Activated B cell treated with CpG ODN at 0.5 μM for 24 hours (primary cell): Measurements from ENCODE around the gene CCNK. TPM values are rescaled to one million over a fixed set of nuclear protein-coding genes. Genes with fewer than 3 reads are reported as not detected.

Experiments used
- ATAC-seq: fragments of 200-7000 bp; cut with Tn5 transposase; one replicate; pipeline ENCODE4 v1.10.0; 2021; ENCODE audit warnings: low read depth, mild to moderate bottlenecking, moderate library complexity
- CTCF ChIA-PET: fragments of 350-600 bp; sonication (Branson Sonifier 250); formaldehyde crosslinking; loops from one replicate; lab custom pipeline; 2021; ENCODE audit warnings: antibody characterized with exemption; lab: Charles Lee
- POLR2A ChIA-PET: fragments of 350-600 bp; sonication (Branson Sonifier 250); formaldehyde crosslinking; loops from one replicate; lab custom pipeline; 2021; ENCODE audit warnings: antibody characterized with exemption; lab: Charles Lee
- DNase-seq: peaks from one replicate; pipeline ENCODE4 v3.0.0; 2022
- H3K27ac Mint-ChIP-seq: one replicate; pipeline ENCODE4 v1.8.0; 2020; ENCODE audit warnings: mixed read lengths
- H3K27me3 Mint-ChIP-seq: one replicate; pipeline ENCODE4 v1.8.0; 2021; ENCODE audit warnings: mixed read lengths
- H3K36me3 Mint-ChIP-seq: one replicate; pipeline ENCODE4 v1.8.0; 2021; ENCODE audit warnings: low read depth, mixed read lengths
- H3K4me1 Mint-ChIP-seq: one replicate; pipeline ENCODE4 v1.8.0; 2021; ENCODE audit warnings: mixed read lengths
- H3K4me3 Mint-ChIP-seq: one replicate; pipeline ENCODE4 v1.8.0; 2020; ENCODE audit warnings: mild to moderate bottlenecking, mixed read lengths
- H3K9me3 Mint-ChIP-seq: one replicate; pipeline ENCODE4 v1.8.0; 2020; ENCODE audit warnings: mixed read lengths
- intact Hi-C: fragments of 100-400 bp; cut with micrococcal nuclease; formaldehyde crosslinking; loops from one replicate; pipeline ENCODE4 v1.15.1; 2024
- total RNA-seq: library from RNA; stranded (reverse); gene quantifications from 2 replicates; pipeline ENCODE4 v1.2.3, GENCODE V29; 2022
- TF ChIP-seq, protein P1 (sequence below): fragments of 200-600 bp; IDR thresholded peaks from one replicate; pipeline ENCODE4 v1.8.0; 2022; ENCODE audit warnings: antibody characterized with exemption, mild to moderate bottlenecking

CCNK gene
- total RNA-seq, 1 donor from 2014 or later: 79.2 TPM

DNA sequence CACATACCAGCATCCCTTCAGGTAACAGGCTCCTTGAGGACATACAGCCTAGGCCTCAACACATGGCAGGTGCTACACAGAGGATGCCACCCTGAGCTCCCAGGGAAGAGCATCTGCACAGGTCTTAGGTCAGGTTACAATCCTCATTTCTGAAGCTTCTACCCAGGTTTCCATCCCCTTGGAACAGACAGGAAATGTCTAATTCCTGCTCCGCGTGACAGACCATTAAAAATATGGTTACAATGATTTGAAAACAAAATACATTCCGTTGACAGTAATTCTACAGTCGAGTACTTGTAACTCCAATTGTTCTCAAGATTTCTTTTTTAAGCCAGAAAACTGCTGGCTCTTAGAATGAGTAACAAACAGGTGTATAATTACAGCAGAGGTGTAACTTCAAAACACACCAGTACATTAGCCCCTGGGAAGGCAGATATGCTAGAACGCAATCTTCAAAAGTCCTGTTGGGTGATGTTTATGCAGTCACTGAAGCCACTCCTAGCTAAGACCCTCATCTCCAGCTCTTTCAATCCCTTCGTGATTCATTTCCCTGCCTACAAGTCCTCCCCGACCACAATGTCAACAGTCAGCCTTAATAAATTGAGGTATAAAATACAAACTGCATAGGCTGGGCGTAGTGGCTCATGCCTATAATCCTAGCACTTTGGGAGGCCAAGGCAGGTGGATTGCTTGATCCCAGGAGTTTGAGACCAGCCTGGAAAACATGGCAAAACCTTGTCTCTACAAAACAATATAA is 12.2 kb upstream of the CCNK start:
- DNase-seq (no peak), ATAC-seq (no peak)
- peaks cover 4% of the 10 kb centered on the region for H3K4me1 Mint-ChIP-seq
- H3K4me3 Mint-ChIP-seq: no peak overlapping the region
- POLR2A ChIA-PET: no interaction called here
- no peaks in the 10 kb centered on the region for H3K27me3 Mint-ChIP-seq
- no peaks in the 10 kb centered on the region for H3K9me3 Mint-ChIP-seq
- peaks cover 16% of the 10 kb centered on the region for H3K36me3 Mint-ChIP-seq
- TF ChIP-seq, protein P1, sequence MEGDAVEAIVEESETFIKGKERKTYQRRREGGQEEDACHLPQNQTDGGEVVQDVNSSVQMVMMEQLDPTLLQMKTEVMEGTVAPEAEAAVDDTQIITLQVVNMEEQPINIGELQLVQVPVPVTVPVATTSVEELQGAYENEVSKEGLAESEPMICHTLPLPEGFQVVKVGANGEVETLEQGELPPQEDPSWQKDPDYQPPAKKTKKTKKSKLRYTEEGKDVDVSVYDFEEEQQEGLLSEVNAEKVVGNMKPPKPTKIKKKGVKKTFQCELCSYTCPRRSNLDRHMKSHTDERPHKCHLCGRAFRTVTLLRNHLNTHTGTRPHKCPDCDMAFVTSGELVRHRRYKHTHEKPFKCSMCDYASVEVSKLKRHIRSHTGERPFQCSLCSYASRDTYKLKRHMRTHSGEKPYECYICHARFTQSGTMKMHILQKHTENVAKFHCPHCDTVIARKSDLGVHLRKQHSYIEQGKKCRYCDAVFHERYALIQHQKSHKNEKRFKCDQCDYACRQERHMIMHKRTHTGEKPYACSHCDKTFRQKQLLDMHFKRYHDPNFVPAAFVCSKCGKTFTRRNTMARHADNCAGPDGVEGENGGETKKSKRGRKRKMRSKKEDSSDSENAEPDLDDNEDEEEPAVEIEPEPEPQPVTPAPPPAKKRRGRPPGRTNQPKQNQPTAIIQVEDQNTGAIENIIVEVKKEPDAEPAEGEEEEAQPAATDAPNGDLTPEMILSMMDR: no peak
- CTCF ChIA-PET: no interaction called here
- H3K27ac Mint-ChIP-seq: no peak overlapping the region
- intact Hi-C loops: no loop called here

DNA sequence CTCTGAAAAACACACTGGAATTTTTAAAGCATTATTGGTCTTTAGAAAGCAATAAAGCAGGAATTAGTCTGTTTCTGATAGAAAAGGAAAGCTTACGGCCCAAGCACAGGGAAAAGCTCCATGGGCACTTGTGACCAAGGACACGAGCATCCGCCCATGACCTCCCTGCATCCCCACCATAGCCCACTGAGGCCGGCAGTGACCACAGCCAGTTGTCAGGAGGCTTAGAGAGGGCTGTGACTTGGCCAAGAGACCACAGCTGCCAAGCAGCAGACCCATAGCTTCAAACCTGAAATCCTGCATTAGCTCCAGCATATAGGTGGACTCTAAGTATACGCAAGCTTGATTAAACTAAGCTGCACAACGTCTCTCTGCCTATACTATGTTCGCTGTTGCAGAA is 9.5 kb upstream of the CCNK start:
- POLR2A ChIA-PET: interaction anchor here (0.6 to 1.0 kb wide), 2 partner anchors 9 to 802 kb away, joined by 3 to 5 read pairs; partner anchors contain the start of genes CCNK and SETD3
- no peak overlapping the region for H3K27ac Mint-ChIP-seq

DNA sequence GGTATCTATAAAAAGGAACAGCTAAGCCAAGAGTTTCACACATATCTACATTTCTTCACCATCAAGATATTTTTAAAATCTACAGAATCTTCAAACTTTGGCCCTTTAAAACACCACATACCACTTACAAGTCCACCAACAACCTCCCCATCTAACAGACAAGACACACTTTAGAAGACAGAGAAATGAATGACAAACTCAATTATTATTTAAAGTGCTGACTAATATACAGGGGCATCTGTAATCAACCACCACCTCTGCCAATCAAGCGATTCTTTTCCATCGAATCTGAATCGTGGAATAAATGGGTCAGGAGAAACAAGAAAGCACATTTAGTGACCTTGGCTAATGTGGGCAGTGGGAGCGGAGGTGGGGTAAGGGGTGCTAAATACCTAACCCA is 8.3 kb upstream of the CCNK start:
- intact Hi-C loops: no loop called here
- DNase-seq (no peak), ATAC-seq (no peak)
- no peaks in the 10 kb centered on the region for H3K9me3 Mint-ChIP-seq
- H3K27ac Mint-ChIP-seq: no peak overlapping the region
- no peak overlapping the region for H3K4me3 Mint-ChIP-seq
- no peaks in the 10 kb centered on the region for H3K36me3 Mint-ChIP-seq
- ChIA-PET POLR2A (no interaction called here), CTCF (no interaction called here)
- H3K27me3 Mint-ChIP-seq: no peaks in the 10 kb centered on the region
- H3K4me1 Mint-ChIP-seq: peaks cover 6% of the 10 kb centered on the region
- TF ChIP-seq, protein P1: no peak

More for the DNA sequence above, 9.5 kb upstream of the CCNK start:
- Mint-ChIP-seq H3K4me1 (peaks cover 4% of the 10 kb centered on the region), H3K9me3 (no peaks in the 10 kb centered on the region), H3K4me3 (no peak overlapping the region), H3K27me3 (no peaks in the 10 kb centered on the region), H3K36me3 (no peaks in the 10 kb centered on the region)
- intact Hi-C loops: no loop called here
- ATAC-seq (no peak), DNase-seq (no peak)
- TF ChIP-seq, protein P1: no peak
- CTCF ChIA-PET: no interaction called here

DNA sequence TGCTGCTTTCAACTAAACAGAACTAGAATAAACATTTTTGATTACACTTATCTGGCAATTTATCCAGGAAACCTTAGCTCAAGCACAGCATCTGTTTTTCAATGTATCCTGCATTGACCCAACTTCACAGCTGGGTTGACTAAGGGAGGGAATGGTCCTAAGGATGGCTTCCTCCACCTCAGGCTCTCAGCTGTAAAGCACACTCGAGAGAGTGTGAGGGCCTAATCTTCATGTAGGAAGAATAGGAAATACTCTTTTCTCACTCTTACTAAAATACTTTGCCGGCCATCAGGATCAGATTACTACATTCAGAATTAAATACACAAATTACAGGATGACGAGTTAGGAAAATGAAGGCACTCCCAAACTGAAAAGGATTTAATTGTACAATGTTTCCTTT is 7.8 kb upstream of the CCNK start:
- no peak for ATAC-seq
- H3K27ac Mint-ChIP-seq: no peak overlapping the region
- no peak for DNase-seq
- ChIA-PET CTCF (no interaction called here), POLR2A (no interaction called here)
- intact Hi-C loops: no loop called here
- peaks cover 11% of the 10 kb centered on the region for H3K4me1 Mint-ChIP-seq
- H3K36me3 Mint-ChIP-seq: no peaks in the 10 kb centered on the region
- H3K4me3 Mint-ChIP-seq: no peak overlapping the region
- H3K27me3 Mint-ChIP-seq: no peaks in the 10 kb centered on the region
- TF ChIP-seq, protein P1: no peak
- no peaks in the 10 kb centered on the region for H3K9me3 Mint-ChIP-seq

DNA sequence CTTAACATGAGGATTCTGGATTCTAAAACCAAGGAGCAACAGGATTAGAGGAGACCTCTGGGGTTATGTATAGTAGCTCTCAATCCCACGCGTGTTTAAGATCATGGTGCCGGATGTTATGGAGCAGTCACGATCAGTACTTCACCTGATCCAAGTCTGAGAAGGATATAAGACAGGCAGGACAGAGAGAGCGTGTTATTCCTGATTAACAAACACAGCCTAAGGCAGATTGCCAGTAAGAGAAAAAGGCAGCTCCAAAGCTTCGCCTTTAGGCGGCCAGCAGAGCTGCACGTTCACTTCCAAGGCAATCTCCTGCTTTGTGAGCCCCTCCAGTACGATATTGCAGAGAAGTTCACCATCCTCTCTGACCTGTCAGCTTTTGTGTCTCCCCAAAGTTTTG is 6.0 kb upstream of the CCNK start:
- H3K27me3 Mint-ChIP-seq: no peaks in the 10 kb centered on the region
- ATAC-seq: no peak
- H3K27ac Mint-ChIP-seq: no peak overlapping the region
- H3K4me1 Mint-ChIP-seq: peaks cover 27% of the 10 kb centered on the region
- DNase-seq: no peak
- CTCF ChIA-PET: no interaction called here
- POLR2A ChIA-PET: no interaction called here
- H3K9me3 Mint-ChIP-seq: no peaks in the 10 kb centered on the region
- no peak overlapping the region for H3K4me3 Mint-ChIP-seq
- TF ChIP-seq, protein P1: no peak
- intact Hi-C loops: no loop called here
- H3K36me3 Mint-ChIP-seq: peaks cover 2% of the 10 kb centered on the region
